Smooth muscle cell (in vitro differentiated cells): Measurements from ENCODE around the gene UBA3. TPM values are rescaled to one million over a fixed set of nuclear protein-coding genes. Genes with fewer than 3 reads are reported as not detected.

ENCODE experiments used
- DNase-seq: peaks from one replicate; lab custom pipeline; 2025; ENCODE audit not compliant: unreplicated experiment; lab: John Stamatoyannopoulos, UW
- H2AFZ ChIP-seq: fragments of 200-600 bp; sonication (generic); 2 replicates; pipeline ENCODE4 v1.6.0; 2016; ENCODE audit warnings: antibody characterized with exemption, low read depth, mild to moderate bottlenecking
- H3F3A ChIP-seq: fragments of 200-600 bp; sonication (generic); 2 replicates; pipeline ENCODE4 v1.6.0; 2017; ENCODE audit warnings: antibody characterized with exemption, low read depth
- H3K27ac ChIP-seq: fragments of 200-600 bp; sonication (generic); 2 replicates; pipeline ENCODE4 v1.5.1; 2016; ENCODE audit warnings: low read depth, mild to moderate bottlenecking
- H3K27me3 ChIP-seq: fragments of 200-600 bp; sonication (generic); 2 replicates; pipeline ENCODE4 v1.6.1; 2016; ENCODE audit warnings: low read depth, mild to moderate bottlenecking
- H3K36me3 ChIP-seq: fragments of 200-600 bp; sonication (generic); 2 replicates; pipeline ENCODE4 v1.5.1; 2016; ENCODE audit warnings: low read depth
- H3K4me1 ChIP-seq: fragments of 200-600 bp; sonication (generic); 2 replicates; pipeline ENCODE4 v1.5.1; 2016; ENCODE audit warnings: low read depth
- H3K4me2 ChIP-seq: fragments of 200-600 bp; sonication (generic); 2 replicates; pipeline ENCODE4 v1.6.0; 2016; ENCODE audit warnings: mild to moderate bottlenecking
- H3K4me3 ChIP-seq: fragments of 200-600 bp; sonication (generic); 2 replicates; pipeline ENCODE4 v1.5.1; 2016; ENCODE audit warnings: mild to moderate bottlenecking
- H3K79me2 ChIP-seq: fragments of 200-600 bp; sonication (generic); 2 replicates; pipeline ENCODE4 v1.6.0; 2016; ENCODE audit warnings: low read depth, mild to moderate bottlenecking
- H3K9ac ChIP-seq: fragments of 200-600 bp; sonication (generic); 2 replicates; pipeline ENCODE4 v1.6.0; 2016; ENCODE audit warnings: low read depth
- H3K9me3 ChIP-seq: fragments of 200-600 bp; sonication (generic); replicated peaks from 2 replicates; pipeline ENCODE4 v1.5.1; 2016; ENCODE audit warnings: low read depth
- H4K20me1 ChIP-seq: fragments of 200-600 bp; sonication (generic); 2 replicates; pipeline ENCODE4 v1.6.0; 2016; ENCODE audit warnings: low read depth
- WGBS: methylation state at CpG from one replicate; pipeline ENCODE4 v1.1.7; 2016; ENCODE audit warnings: low lambda C conversion rate; 5-methylcytosine and 5-hydroxymethylcytosine counted together
- polyA plus RNA-seq: library from polyadenylated mRNA; unstranded; fragments of >200 nt; fragmentation: Nextera tagmentation; extraction: Ambion mirVana; gene quantifications from 2 replicates; pipeline ENCODE4 v1.2.1, GENCODE V29; 2016
- total RNA-seq: library from RNA; depleted of rRNA; stranded (reverse); fragments of >200 nt; gene quantifications from 2 replicates; pipeline ENCODE4 v1.2.3, GENCODE V29; 2014
- TF ChIP-seq, protein P1 (sequence below): fragments of 200-600 bp; sonication (generic); IDR thresholded peaks from 2 replicates; pipeline ENCODE4 v1.5.1; 2017; ENCODE audit warnings: borderline replicate concordance, mild to moderate bottlenecking, antibody characterized with exemption; ENCODE audit not compliant: insufficient read depth, poor library complexity, severe bottlenecking

The UBA3 gene
- total and polyA plus RNA-seq, 2 experiments from 2014 or later: 47.5 to 71.2 TPM

DNA sequence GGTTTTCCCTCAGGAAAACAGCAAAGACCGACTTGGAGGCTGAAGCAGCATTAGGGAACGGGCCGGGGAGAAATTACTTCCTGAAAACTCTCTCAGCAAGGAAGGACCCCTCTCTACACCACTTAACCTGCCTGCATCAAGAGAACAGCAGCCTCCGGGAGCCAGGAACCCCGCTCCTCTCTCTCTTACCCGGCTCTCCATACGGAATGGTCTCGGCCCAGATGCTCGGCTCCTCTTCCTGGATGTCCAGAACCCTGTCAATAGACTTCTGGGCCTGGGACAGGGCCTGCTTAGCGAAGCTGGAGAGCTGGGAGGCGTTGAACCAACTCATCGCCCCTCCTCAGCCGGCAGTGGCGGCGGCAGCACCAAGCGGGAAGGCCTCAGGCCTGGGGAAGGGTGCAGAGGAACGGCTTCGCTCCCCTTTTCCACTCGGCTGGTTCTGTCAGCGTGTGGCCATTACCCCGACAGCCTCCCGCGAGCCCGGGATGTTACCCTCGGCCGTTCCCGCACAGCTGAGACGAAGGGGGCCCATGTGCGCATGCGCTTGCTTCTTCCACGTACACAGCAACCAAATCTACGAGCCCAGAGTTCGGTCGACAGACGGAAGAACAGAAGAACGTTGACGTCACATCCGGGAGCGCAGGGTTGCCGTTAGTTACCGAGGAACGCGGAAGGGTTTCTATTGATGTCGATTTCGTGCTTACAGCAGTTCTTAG is 28.3 kb downstream of the UBA3 start, which contains the start of gene TMF1:
TSS of gene TMF1 (minus strand) at position 578 of the 716 bp plus-strand sequence. CDS start at position 331, 247 bp downstream.
- WGBS: under 1% methylated on average over 45 of the region's 45 CpGs

DNA sequence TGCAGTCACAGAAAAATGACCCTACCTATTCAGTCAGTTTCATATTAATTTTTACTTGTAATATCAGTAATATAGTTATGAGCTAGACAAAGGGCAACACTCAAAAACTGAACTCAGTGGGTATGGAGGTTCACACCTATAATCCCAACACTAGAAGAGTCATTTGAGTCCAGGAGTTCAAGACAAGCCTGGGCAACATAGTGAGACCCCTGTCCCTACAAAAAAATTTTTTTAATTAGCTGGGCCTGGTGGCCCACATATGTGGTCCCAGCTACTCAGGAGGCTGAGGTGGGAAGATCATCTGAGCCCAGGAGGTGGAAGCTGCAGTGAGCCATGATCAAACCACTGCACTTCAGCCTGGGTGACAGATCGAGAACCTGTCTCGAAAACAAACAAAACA is 31.2 kb downstream of the UBA3 start:
- Histone ChIP-seq H4K20me1 (peaks cover 74% of the 10 kb centered on the region), H3K4me3 (no peak overlapping the region), H3K9ac (no peak overlapping the region), H3K9me3 (no peaks in the 10 kb centered on the region), H2AFZ (no peak overlapping the region), H3K79me2 (peaks cover 71% of the 10 kb centered on the region), H3K27ac (no peak overlapping the region), H3K27me3 (no peaks in the 10 kb centered on the region), H3K4me1 (peaks cover 13% of the 10 kb centered on the region), H3K36me3 (peaks cover 24% of the 10 kb centered on the region), H3K4me2 (peak overlapping the region; percentile 95), H3F3A (peaks cover 10% of the 10 kb centered on the region)
- TF ChIP-seq, protein P1, sequence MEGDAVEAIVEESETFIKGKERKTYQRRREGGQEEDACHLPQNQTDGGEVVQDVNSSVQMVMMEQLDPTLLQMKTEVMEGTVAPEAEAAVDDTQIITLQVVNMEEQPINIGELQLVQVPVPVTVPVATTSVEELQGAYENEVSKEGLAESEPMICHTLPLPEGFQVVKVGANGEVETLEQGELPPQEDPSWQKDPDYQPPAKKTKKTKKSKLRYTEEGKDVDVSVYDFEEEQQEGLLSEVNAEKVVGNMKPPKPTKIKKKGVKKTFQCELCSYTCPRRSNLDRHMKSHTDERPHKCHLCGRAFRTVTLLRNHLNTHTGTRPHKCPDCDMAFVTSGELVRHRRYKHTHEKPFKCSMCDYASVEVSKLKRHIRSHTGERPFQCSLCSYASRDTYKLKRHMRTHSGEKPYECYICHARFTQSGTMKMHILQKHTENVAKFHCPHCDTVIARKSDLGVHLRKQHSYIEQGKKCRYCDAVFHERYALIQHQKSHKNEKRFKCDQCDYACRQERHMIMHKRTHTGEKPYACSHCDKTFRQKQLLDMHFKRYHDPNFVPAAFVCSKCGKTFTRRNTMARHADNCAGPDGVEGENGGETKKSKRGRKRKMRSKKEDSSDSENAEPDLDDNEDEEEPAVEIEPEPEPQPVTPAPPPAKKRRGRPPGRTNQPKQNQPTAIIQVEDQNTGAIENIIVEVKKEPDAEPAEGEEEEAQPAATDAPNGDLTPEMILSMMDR: no peak
- no peak for DNase-seq
- WGBS: 98% methylated on average over 2 of the region's 2 CpGs

More for the DNA sequence above, 28.3 kb downstream of the UBA3 start, which contains the start of gene TMF1:
- H3K4me3 ChIP-seq: peak within 1 kb of the TSS; percentile 94
- peak within 1 kb of the TSS; percentile 95 for H3K4me2 ChIP-seq
- H3K27ac ChIP-seq: peak within 1 kb of the TSS; percentile 98
- no peaks in the 10 kb centered on the region for H3K27me3 ChIP-seq
- no peak for DNase-seq
- H3K9me3 ChIP-seq: no peaks in the 10 kb centered on the region
- peaks cover 50% of the 10 kb centered on the region for H3K79me2 ChIP-seq
- peaks cover 13% of the 10 kb centered on the region for H3K4me1 ChIP-seq
- H3K36me3 ChIP-seq: peaks cover 34% of the 10 kb centered on the region
- peaks cover 45% of the 10 kb centered on the region for H4K20me1 ChIP-seq
- TF ChIP-seq, protein P1: no peak
- H2AFZ ChIP-seq: peak within 1 kb of the TSS; percentile 86
- peaks cover 30% of the 10 kb centered on the region for H3F3A ChIP-seq
- peak within 1 kb of the TSS; percentile 99 for H3K9ac ChIP-seq

DNA sequence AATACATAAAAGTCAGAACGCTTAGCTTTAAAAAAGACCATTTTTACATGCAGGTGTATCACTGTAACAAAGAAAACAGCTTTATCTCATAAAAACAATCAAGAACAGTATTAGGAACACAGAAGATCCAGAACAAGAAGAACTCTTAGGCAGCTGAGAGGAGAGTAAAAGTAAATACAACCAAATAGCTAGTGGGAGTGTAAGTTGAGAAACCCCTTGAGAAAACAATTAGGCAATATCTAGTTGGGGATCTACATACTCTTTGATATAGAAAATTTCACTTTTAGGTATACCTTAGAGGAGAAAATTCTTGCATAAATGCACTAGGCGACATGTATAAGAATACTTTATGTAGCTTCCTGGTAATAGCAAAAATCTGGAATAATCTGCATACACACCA is 35.6 kb downstream of the UBA3 start:
- DNase-seq: no peak
- H3K27ac ChIP-seq: no peak overlapping the region
- TF ChIP-seq, protein P1: no peak
- H3K9me3 ChIP-seq: no peaks in the 10 kb centered on the region
- H3K4me2 ChIP-seq: no peak overlapping the region
- H3K79me2 ChIP-seq: peaks cover 59% of the 10 kb centered on the region
- no peaks in the 10 kb centered on the region for H3K27me3 ChIP-seq
- 99% methylated on average over 2 of the region's 2 CpGs for WGBS
- peaks cover 78% of the 10 kb centered on the region for H4K20me1 ChIP-seq
- no peak overlapping the region for H2AFZ ChIP-seq
- H3K4me1 ChIP-seq: no peaks in the 10 kb centered on the region
- H3F3A ChIP-seq: no peaks in the 10 kb centered on the region
- H3K4me3 ChIP-seq: no peak overlapping the region
- no peak overlapping the region for H3K9ac ChIP-seq
- H3K36me3 ChIP-seq: peaks cover 48% of the 10 kb centered on the region

DNA sequence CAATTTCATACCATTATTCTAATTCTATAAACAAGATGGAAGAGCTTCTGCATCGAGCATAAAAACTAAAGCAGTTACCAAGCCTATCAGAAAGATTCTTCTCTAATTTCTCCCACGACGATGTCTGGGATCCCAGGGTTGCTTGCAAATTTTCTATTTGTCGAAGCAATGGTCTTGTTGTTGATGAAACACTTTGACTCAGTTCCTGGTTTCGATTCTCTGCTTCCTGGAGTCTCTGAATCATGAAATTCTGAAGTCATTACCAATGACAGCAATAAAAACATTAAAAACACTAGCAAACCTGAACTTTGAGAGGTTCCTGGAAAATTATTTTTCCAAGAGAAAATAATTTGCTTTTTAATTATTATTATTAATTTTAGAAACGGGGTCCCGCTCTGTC is 46.7 kb downstream of the UBA3 start:
- DNase-seq: no peak
- H3K4me3 ChIP-seq: no peak overlapping the region
- no peak overlapping the region for H2AFZ ChIP-seq
- H3K4me2 ChIP-seq: no peak overlapping the region
- peaks cover 14% of the 10 kb centered on the region for H3K79me2 ChIP-seq
- no peaks in the 10 kb centered on the region for H3F3A ChIP-seq
- peaks cover 62% of the 10 kb centered on the region for H3K36me3 ChIP-seq
- H4K20me1 ChIP-seq: peaks cover 43% of the 10 kb centered on the region
- no peak overlapping the region for H3K27ac ChIP-seq
- H3K4me1 ChIP-seq: no peaks in the 10 kb centered on the region
- no peak overlapping the region for H3K9ac ChIP-seq
- TF ChIP-seq, protein P1: no peak
- no peaks in the 10 kb centered on the region for H3K27me3 ChIP-seq
- over 99% methylated on average over 7 of the region's 7 CpGs for WGBS
- no peaks in the 10 kb centered on the region for H3K9me3 ChIP-seq
